ENCODE data around the gene MEX3D.
A peak's percentile ranks its signal among the peaks of the same experiment; 100 is the strongest.

The MEX3D gene

GRCh38 chr19:1516395-1516753 lies 51.8 kb downstream of the MEX3D start:
- H3K4me3 ChIP-seq (ENCODE audit: low read depth, low read length) = no peak overlapping the region
- peak; percentile 12 for DNase-seq (ENCODE audit: low read depth)
- no peak for TF ChIP-seq CTCF (conservative IDR thresholded peaks at IDR 0.05; ENCODE audit: low read depth, low read length)

- no peak for DNase-seq (ENCODE audit: low read depth)
- TF ChIP-seq CTCF (conservative IDR thresholded peaks at IDR 0.05; ENCODE audit: low read depth, low read length) = no peak
- no peak overlapping the region for H3K4me3 ChIP-seq (ENCODE audit: low read depth, low read length)
Measured at GRCh38 chr19:1514986-1515721, 53.0 kb downstream of the MEX3D start.

- no peak overlapping the region for H3K4me3 ChIP-seq (ENCODE audit: low read depth, low read length)
- TF ChIP-seq CTCF (conservative IDR thresholded peaks at IDR 0.05; ENCODE audit: low read depth, low read length) = no peak
- no peak for DNase-seq (ENCODE audit: low read depth)
Measured at GRCh38 chr19:1514295-1514661, 53.8 kb downstream of the MEX3D start.

GRCh38 chr19:1513499-1514294 lies 54.4 kb downstream of the MEX3D start:
- peak; percentile 67 for TF ChIP-seq CTCF (conservative IDR thresholded peaks at IDR 0.05; ENCODE audit: low read depth, low read length)
- peak overlapping the region; percentile 43 for H3K4me3 ChIP-seq (ENCODE audit: low read depth, low read length)
- peak; percentile 47 for DNase-seq (ENCODE audit: low read depth)

GRCh38 chr19:1512671-1513498 lies 55.2 kb downstream of the MEX3D start, which contains the start of gene ADAMTSL5:
Gene ADAMTSL5 (minus strand): TSS chr19:1513019. CDS start chr19:1510943, 2,076 bp downstream.
- DNase-seq (ENCODE audit: low read depth) = peak; percentile 19
- TF ChIP-seq CTCF (conservative IDR thresholded peaks at IDR 0.05; ENCODE audit: low read depth, low read length) = no peak
- H3K4me3 ChIP-seq (ENCODE audit: low read depth, low read length) = peak within 1 kb of the TSS; percentile 43

- no peak for TF ChIP-seq CTCF (conservative IDR thresholded peaks at IDR 0.05; ENCODE audit: low read depth, low read length)
- no peak overlapping the region for H3K4me3 ChIP-seq (ENCODE audit: low read depth, low read length)
- no peak for DNase-seq (ENCODE audit: low read depth)
Measured at GRCh38 chr19:1511318-1512317, 56.5 kb downstream of the MEX3D start.
